Transverse colon (tissue), 4 donors: Measurements from ENCODE around the gene RUNX1.

Experiments
- CTCF ChIP-seq, 5 experiments: fragments of 200-600 bp in 3 of 5; fragments of 450-650 bp in 2 of 5; sonication (generic) in 3 of 5; IDR thresholded peaks; 1 replicate in 2 of 5; 2 replicates in 3 of 5; pipeline ENCODE4 v1.5.1; 2016 to 2017; ENCODE audit warnings: antibody characterized with exemption in 5 of 5, inconsistent platforms in 3 of 5, mild to moderate bottlenecking in 2 of 5, moderate library complexity in 1 of 5
- POLR2A ChIP-seq: fragments of 450-650 bp; IDR thresholded peaks from one replicate; pipeline ENCODE4 v1.6.1; 2016; ENCODE audit warnings: antibody characterized with exemption, mild to moderate bottlenecking, moderate library complexity
- POLR2AphosphoS5 ChIP-seq, 3 donors: sonication (generic); formaldehyde crosslinking; IDR thresholded peaks; one replicate each; pipeline ENCODE4 v1.6.1; 2016; ENCODE audit warnings: antibody characterized with exemption in 3 of 3

- TF ChIP-seq CTCF (IDR thresholded peaks at IDR 0.05) (no peak), POLR2A (no peak), POLR2AphosphoS5 (IDR thresholded peaks at IDR 0.05) (no peak)
These were observed 62.3 kb downstream of the RUNX1 start for GRCh38 chr21:34986561-34987500.
